ENCODE data around the gene CNEP1R1.
"Not testable (repeated sequence)": the region's sequence is repeated elsewhere in the genome, so short reads cannot be mapped to it uniquely, and the experiment has no call there.

Gene CNEP1R1

GRCh38 chr16:50024684-50025536, at the start of gene CNEP1R1:
TSS of gene CNEP1R1 (plus strand) at chr16:50025225. CDS start at chr16:50025316, 91 bp downstream.
- DNase-seq (ENCODE audit: insufficient read length, low spot score): peak; percentile 86
- peak; percentile 95 for FAIRE-seq

DNA sequence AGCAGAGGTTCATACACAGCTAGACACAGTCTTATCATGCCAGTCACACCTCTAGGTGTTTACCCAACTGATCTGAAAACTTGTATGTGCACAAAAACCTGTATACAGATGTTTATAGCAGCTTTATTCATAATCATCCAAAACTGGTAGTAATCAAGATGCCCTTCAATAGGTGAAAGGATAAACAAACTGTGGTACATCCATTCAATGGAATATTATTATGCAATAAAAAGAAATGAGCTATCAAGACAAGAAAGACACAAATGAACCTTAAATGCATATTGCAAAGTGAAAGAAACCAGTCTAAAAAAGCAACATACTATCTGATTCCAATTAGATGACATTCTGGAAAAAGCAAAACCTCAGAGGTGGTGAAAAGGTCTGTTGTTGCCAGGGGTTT, 47.6 kb upstream of the CNEP1R1 start:
- no peak for FAIRE-seq
- no peak for DNase-seq (ENCODE audit: insufficient read length, low spot score)

DNA sequence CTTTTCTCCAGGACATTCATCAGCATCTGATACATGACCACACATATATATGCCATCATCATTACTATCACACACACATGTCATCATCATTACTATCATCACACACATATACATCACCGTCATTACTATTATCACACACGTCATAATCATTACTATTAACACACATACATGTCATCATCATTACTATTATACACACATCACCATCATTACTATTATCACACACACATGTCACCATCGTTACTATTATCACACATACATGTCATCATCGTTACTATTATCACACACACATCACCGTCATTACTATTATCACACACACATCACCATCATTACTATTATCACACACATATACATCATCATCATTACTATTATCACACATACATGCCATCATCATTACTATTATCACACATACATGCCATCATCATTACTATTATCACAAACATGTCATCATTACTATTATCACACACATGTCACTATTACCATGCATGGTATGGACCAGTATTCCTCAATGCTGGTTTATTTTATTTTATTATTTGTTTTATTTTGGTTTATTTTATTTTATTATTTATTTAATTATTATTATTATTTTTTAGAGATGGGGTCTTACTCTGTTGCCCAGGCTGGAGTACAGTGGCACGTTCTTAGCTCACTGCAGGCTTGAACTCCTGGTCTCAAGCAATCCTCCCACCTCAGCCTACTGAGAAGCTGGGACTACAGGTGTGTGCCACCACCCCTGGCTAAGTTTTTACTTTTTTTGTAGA, 46.3 kb upstream of the CNEP1R1 start:
- FAIRE-seq: no peak
- DNase-seq (ENCODE audit: insufficient read length, low spot score): no peak

- FAIRE-seq (no peak), DNase-seq (ENCODE audit: insufficient read length, low spot score) (no peak)
These were observed 44.9 kb upstream of the CNEP1R1 start for GRCh38 chr16:49980166-49980565.

- FAIRE-seq (no peak), DNase-seq (ENCODE audit: insufficient read length, low spot score) (no peak)
These were observed 38.5 kb upstream of the CNEP1R1 start for GRCh38 chr16:49986351-49987124.

GRCh38 chr16:49987381-49987780, 37.6 kb upstream of the CNEP1R1 start:
- DNase-seq (ENCODE audit: insufficient read length, low spot score) (no peak), FAIRE-seq (no peak)

GRCh38 chr16:49992825-49993224, 32.2 kb upstream of the CNEP1R1 start:
- DNase-seq (ENCODE audit: insufficient read length, low spot score): no peak
- no peak for FAIRE-seq

GRCh38 chr16:49993579-49993978, 31.4 kb upstream of the CNEP1R1 start:
- no peak for FAIRE-seq
- DNase-seq (ENCODE audit: insufficient read length, low spot score): no peak

GRCh38 chr16:49994006-49994405, 31.0 kb upstream of the CNEP1R1 start:
- no peak for FAIRE-seq
- DNase-seq (ENCODE audit: insufficient read length, low spot score): no peak

DNA sequence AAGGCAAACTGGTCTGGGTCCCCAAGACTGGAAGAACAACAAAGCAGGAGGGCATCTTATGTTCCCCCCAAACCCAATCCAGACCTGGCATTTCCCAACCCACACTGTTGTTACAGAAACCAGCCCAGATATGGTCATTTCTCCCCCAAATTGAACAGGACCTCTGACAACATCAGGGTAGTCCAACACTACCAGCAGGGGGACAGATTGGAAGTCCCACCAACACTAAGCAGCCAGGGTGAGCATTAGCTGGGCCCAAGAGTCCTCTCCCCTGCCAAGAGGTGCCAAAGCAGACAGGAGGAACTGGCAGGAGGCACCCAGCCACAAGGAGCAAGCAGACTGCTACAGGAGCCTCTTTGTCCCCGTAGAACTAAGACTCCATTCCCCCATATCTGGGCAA, 29.3 kb upstream of the CNEP1R1 start:
- DNase-seq (ENCODE audit: insufficient read length, low spot score): no peak
- no peak for FAIRE-seq

DNA sequence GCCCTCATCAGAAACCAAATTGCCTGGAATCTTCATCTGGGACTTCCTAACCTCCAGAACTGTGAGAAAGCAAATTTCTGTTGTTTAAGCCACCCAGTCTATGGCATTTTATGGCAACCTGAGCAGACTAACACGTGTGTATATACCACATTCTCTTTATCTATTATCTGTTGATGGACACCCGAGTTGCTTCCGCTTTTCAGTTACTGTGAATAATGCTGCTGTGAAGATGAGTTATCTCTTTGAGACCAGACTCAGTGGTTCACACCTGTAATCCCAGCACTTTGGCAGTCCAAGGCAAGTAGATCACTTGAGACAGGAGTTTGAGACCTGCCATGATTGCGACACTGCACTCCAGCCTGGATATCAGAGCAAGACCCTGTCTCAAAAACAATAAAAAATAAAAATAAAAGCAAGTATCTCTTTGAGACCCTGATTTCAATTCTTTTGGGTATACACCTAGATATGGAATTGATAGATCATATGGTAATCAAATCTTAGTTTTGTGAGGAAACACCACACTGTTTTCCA, 27.2 kb upstream of the CNEP1R1 start:
- DNase-seq (ENCODE audit: insufficient read length, low spot score) (no peak), FAIRE-seq (no peak)

DNA sequence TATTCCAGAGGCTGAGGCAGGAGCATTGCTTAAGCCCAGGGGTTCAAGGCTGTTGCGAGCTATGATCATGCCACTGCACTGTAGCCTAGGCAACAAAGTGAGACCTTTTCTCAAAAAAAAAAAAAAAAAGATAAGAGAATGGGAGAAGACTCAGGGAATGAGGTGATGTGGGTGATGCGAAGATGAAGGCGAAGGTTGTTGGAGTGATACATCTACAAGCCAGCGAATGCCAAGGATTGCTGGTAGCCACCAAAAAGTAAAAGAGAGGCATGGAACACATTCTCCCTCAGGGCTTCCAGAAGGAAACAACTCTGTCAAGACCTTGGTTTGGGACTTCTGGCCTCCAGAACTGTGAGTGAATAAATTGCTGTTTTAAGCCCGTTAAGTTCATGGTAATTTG, 26.0 kb upstream of the CNEP1R1 start:
- DNase-seq (ENCODE audit: insufficient read length, low spot score) (no peak), FAIRE-seq (no peak)

DNA sequence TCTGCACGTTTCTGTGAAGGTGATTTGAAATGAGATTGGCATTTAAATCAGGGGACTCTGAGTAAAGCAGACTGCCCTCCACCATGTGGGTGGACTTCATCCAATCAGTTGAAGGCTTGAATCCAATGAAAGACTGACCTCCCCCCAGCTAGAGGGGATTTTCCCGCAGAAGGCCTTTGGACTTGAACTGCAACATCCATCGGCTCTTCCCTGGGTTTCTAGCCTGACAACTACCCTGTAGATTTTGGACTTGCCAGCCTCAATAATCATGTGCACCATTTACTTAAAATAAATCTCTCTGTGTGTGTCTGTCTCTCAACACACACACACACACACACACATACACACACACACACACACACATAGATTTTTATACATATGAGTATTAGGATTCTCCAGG, 23.9 kb upstream of the CNEP1R1 start:
- no peak for FAIRE-seq
- no peak for DNase-seq (ENCODE audit: insufficient read length, low spot score)

- FAIRE-seq (no peak), DNase-seq (ENCODE audit: insufficient read length, low spot score) (no peak)
These were observed 22.8 kb upstream of the CNEP1R1 start for GRCh38 chr16:50002190-50002589.

GRCh38 chr16:50004239-50004638, 20.8 kb upstream of the CNEP1R1 start:
- DNase-seq (ENCODE audit: insufficient read length, low spot score) (no peak), FAIRE-seq (no peak)

GRCh38 chr16:50006964-50007363, 18.1 kb upstream of the CNEP1R1 start:
- DNase-seq (ENCODE audit: insufficient read length, low spot score): no peak

DNA sequence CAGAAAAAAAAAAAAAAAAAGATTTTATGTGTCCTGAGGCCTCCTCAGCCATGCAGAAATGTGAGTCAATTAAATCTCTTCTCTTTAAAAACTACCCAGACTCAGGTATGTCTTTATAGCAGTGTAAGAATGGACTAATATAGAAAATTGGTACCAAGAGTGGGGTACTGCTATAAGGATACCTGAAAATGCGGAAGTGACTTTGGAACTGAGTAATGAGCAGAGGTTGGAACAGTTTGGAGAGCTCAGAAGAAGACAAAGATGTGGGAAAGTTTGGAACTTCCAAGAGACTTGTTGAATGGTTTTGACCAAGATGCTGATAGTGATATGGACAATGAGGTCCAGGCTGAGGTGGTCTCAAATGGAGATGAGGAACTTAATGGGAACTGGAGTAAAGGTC, 17.3 kb upstream of the CNEP1R1 start:
- FAIRE-seq (no peak), DNase-seq (ENCODE audit: insufficient read length, low spot score) (no peak)

More at GRCh38 chr16:50006964-50007363, 18.1 kb upstream of the CNEP1R1 start:
- no peak for FAIRE-seq

- FAIRE-seq (no peak), DNase-seq (ENCODE audit: insufficient read length, low spot score) (no peak)
These were observed 14.8 kb upstream of the CNEP1R1 start for GRCh38 chr16:50010212-50010611.

DNA sequence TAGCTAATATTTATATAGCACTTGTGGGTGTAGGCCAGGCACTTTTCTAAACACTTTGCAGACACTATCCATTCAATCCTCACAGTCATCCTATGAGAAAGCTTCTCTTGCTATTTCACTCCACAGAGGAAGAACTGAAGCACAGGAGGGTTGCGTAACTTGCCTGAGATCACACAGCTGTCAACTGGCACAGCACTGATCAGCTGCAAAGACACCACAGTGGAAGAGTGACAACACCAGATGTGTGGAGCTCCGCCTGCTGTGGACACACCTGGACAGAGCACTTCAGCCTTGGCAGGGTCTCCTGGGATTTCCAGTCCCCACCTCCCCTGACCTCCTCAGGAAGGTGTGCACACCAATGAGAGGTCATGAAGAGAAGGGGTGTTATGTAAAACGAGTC, 13.3 kb upstream of the CNEP1R1 start:
- DNase-seq (ENCODE audit: insufficient read length, low spot score) (no peak), FAIRE-seq (no peak)

DNA sequence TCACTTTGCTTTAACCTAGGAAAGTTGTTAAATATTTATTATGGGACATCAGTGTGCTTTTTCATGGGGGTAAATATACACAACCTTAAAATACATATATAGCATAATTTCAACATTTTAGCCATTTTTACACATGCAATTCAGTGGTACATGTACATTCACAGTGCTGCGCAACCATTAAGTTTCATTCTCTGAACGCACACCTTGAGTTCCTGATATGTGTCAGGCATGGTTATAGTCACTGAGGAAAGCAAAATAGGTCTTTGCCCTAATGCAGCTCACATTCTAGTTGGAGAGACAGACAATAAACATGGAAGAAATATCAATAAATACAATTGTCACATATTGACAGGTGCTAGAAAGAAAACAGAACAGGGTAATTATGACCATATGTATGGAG, 12.8 kb upstream of the CNEP1R1 start:
- FAIRE-seq: no peak
- no peak for DNase-seq (ENCODE audit: insufficient read length, low spot score)

DNA sequence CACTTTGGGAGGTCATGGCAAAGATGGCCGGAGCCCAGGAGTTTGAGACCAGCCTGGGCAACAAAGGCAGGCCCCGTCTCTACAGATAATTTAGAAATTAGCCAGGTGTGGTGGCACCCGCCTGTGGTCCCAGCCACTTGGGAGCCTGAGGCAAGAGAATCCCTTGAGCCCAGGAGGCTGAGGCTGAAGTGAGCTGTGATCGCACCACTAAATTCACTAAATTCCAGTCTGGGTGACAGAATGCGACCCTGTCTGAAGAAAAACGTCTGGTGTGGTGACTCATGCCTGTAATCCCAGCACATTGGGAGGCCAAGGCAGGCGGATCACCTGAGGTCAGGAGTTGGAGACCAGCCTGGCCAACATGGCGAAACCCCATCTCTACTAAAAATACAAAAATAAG, 10.8 kb upstream of the CNEP1R1 start:
- FAIRE-seq; DNase-seq (ENCODE audit: insufficient read length, low spot score): not testable (repeated sequence)
